Immature natural killer cell (primary cell): ENCODE data around the gene SMC1B. TPM values are rescaled to one million over a fixed set of nuclear protein-coding genes. Genes with fewer than 3 reads are reported as not detected.
A peak's percentile ranks its signal among the peaks of the same experiment; 100 is the strongest.

Source experiments
- DNase-seq, 3 donors: peaks; one replicate each; pipeline ENCODE4 v3.0.0; 2022; ENCODE audit warnings: mixed read lengths in 1 of 3
- H3K27ac Mint-ChIP-seq, 6 donors: one replicate each; pipeline ENCODE4 v1.8.0; 2020; ENCODE audit warnings: mixed read lengths in 6 of 6, mild to moderate bottlenecking in 5 of 6, inconsistent platforms in 4 of 6, moderate library complexity in 3 of 6
- H3K27me3 Mint-ChIP-seq, 3 donors: one replicate each; pipeline ENCODE4 v1.8.0; 2020 to 2021; ENCODE audit warnings: low read depth in 3 of 3, mild to moderate bottlenecking in 3 of 3, mixed read lengths in 3 of 3, moderate library complexity in 3 of 3, inconsistent platforms in 1 of 3
- H3K36me3 Mint-ChIP-seq, 3 donors: one replicate each; pipeline ENCODE4 v1.8.0; 2020; ENCODE audit warnings: mixed read lengths in 3 of 3, inconsistent platforms in 2 of 3, mild to moderate bottlenecking in 2 of 3
- H3K4me1 Mint-ChIP-seq, 2 donors: one replicate each; pipeline ENCODE4 v1.8.0; 2020; ENCODE audit warnings: inconsistent platforms in 2 of 2, mild to moderate bottlenecking in 2 of 2, mixed read lengths in 2 of 2, moderate library complexity in 1 of 2
- H3K4me3 Mint-ChIP-seq, 5 donors: one replicate each; pipeline ENCODE4 v1.8.0; 2020; ENCODE audit warnings: mild to moderate bottlenecking in 5 of 5, mixed read lengths in 5 of 5, inconsistent platforms in 3 of 5, moderate library complexity in 3 of 5
- H3K9me3 Mint-ChIP-seq, 6 donors: one replicate each; pipeline ENCODE4 v1.8.0; 2020; ENCODE audit warnings: mild to moderate bottlenecking in 6 of 6, mixed read lengths in 6 of 6, inconsistent platforms in 4 of 6, moderate library complexity in 3 of 6
- polyA plus RNA-seq, 3 donors: library from polyadenylated mRNA; unstranded; fragments of 300-500 nt; fragmentation: Illumina TruSeq; gene quantifications; one replicate each; pipeline ENCODE4 v1.2.3, GENCODE V29; 2021

SMC1B gene, protein sequence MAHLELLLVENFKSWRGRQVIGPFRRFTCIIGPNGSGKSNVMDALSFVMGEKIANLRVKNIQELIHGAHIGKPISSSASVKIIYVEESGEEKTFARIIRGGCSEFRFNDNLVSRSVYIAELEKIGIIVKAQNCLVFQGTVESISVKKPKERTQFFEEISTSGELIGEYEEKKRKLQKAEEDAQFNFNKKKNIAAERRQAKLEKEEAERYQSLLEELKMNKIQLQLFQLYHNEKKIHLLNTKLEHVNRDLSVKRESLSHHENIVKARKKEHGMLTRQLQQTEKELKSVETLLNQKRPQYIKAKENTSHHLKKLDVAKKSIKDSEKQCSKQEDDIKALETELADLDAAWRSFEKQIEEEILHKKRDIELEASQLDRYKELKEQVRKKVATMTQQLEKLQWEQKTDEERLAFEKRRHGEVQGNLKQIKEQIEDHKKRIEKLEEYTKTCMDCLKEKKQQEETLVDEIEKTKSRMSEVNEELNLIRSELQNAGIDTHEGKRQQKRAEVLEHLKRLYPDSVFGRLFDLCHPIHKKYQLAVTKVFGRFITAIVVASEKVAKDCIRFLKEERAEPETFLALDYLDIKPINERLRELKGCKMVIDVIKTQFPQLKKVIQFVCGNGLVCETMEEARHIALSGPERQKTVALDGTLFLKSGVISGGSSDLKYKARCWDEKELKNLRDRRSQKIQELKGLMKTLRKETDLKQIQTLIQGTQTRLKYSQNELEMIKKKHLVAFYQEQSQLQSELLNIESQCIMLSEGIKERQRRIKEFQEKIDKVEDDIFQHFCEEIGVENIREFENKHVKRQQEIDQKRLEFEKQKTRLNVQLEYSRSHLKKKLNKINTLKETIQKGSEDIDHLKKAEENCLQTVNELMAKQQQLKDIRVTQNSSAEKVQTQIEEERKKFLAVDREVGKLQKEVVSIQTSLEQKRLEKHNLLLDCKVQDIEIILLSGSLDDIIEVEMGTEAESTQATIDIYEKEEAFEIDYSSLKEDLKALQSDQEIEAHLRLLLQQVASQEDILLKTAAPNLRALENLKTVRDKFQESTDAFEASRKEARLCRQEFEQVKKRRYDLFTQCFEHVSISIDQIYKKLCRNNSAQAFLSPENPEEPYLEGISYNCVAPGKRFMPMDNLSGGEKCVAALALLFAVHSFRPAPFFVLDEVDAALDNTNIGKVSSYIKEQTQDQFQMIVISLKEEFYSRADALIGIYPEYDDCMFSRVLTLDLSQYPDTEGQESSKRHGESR
- polyA plus RNA-seq = under 1 TPM in 1 of 3 donors, not detected in 2; 0.21 TPM

DNA sequence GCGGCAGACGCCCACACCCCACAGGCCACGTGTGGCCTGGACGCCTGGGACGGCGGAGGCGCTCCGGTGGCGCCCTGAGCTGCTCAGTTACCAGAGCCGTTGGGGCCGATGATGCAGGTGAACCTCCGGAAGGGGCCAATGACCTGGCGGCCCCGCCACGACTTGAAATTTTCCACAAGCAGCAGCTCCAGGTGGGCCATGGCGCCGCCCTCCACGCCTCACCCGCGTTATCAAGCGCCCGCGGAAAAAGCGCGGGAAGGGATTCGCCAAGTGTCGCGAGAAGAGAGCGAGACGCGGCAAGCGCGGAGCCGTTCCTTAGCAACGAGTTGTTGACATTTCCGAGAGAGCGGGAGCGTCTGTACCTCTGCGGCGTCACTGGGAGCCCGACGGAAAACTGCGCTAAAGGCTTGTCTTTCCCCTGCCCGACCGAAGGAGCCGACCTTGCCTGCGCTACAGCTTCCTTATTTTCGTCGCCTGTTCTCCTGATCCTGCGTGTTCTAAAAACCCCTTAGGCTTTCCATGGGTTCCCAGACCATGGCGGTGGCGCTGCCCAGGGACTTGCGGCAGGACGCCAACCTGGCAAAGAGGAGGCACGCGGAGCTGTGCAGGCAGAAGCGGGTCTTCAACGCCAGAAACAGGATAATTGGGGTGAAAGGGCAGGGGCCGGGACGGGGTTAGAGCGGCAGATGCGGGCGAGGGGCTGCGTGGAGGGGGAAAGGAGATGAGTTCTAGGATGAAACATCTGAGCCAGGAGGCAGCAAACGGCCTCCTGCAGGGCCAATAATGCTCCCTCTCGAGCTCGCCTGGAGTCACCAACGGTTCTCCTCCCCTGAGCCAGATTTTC, at the start of gene SMC1B, which contains the start of gene RIBC2:
Gene SMC1B, minus strand, starts transcription at position 232 of the 844 bp plus-strand sequence. Its CDS starts 32 bp downstream, at position 200.
Gene RIBC2, plus strand, starts transcription at position 326 of the 844 bp plus-strand sequence. Its CDS starts 194 bp downstream, at position 520.
- Mint-ChIP-seq H3K36me3 (no peaks in the 10 kb centered on the region), H3K9me3 (no peaks in the 10 kb centered on the region), H3K27ac (peak within 1 kb of the TSS in 5 of 6 donors; percentile 57 to 90 (median 80)), H3K4me3 (peak within 1 kb of the TSS; percentile 67 to 86 (median 78)), H3K4me1 (peaks cover 11 to 20% of the 10 kb centered on the region in 2 donors), H3K27me3 (peaks cover 0 to 5% (median 3%) of the 10 kb centered on the region in 3 donors)
- peak; percentile 63 to 80 (median 63) for DNase-seq

DNA sequence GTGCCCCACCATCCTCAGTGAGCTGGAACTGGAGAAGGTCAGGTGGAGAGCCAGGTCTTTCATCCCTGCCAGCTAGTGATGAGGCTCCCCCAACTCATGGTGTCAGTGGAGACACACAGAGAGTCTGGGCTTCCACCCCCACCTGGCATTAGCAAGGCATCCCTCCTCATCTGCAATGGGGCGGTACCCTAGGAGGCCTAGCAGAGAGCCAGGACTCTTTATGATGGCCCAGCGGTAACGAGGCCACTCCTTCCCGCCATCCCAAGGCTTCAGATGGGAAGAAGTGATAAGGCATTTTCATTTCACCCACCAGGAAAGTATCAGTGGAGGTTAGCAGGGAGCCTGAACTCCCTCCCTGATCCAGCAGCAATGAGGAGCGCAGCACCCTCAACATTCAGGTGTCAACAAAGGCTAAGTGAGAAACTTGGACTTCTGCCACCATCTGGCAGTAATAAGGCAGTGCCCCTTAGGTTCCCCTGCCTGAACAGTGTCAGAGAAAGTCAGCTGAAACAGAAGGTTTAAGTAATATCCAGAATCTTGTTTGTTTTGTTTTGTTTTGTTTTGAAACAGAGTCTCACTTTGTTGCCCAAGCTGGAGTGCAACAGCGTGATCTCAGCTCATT, 48.7 kb upstream of the SMC1B start:
- H3K4me3 Mint-ChIP-seq = no peak overlapping the region
- peaks cover 1 to 5% (median 3%) of the 10 kb centered on the region in 3 donors for H3K27me3 Mint-ChIP-seq
- H3K27ac Mint-ChIP-seq = no peak overlapping the region
- no peak for DNase-seq
- H3K36me3 Mint-ChIP-seq = no peaks in the 10 kb centered on the region
- no peaks in the 10 kb centered on the region for H3K9me3 Mint-ChIP-seq
- H3K4me1 Mint-ChIP-seq = no peaks in the 10 kb centered on the region

- H3K4me1 Mint-ChIP-seq = no peaks in the 10 kb centered on the region
- no peaks in the 10 kb centered on the region for H3K36me3 Mint-ChIP-seq
- no peak overlapping the region for H3K27ac Mint-ChIP-seq
- peaks cover 1 to 5% (median 4%) of the 10 kb centered on the region in 3 donors for H3K27me3 Mint-ChIP-seq
- no peak overlapping the region for H3K4me3 Mint-ChIP-seq
- DNase-seq = no peak
- H3K9me3 Mint-ChIP-seq = no peaks in the 10 kb centered on the region
Measured at GRCh38 chr22:45460288-45461109, 47.1 kb upstream of the SMC1B start.

GRCh38 chr22:45459235-45459634, 45.8 kb upstream of the SMC1B start:
- no peaks in the 10 kb centered on the region for H3K9me3 Mint-ChIP-seq
- H3K4me3 Mint-ChIP-seq = no peak overlapping the region
- H3K27ac Mint-ChIP-seq = no peak overlapping the region
- H3K27me3 Mint-ChIP-seq = peaks cover 1 to 5% (median 2%) of the 10 kb centered on the region in 3 donors
- no peaks in the 10 kb centered on the region for H3K36me3 Mint-ChIP-seq
- no peak for DNase-seq
- no peaks in the 10 kb centered on the region for H3K4me1 Mint-ChIP-seq

- Mint-ChIP-seq H3K36me3 (no peaks in the 10 kb centered on the region), H3K27me3 (peaks cover 1 to 5% (median 2%) of the 10 kb centered on the region in 3 donors)
- no peak for DNase-seq
Measured at GRCh38 chr22:45458532-45458931, 45.1 kb upstream of the SMC1B start.

GRCh38 chr22:45456811-45457210, 43.4 kb upstream of the SMC1B start:
- Mint-ChIP-seq H3K36me3 (no peaks in the 10 kb centered on the region), H3K9me3 (no peaks in the 10 kb centered on the region), H3K27ac (no peak overlapping the region), H3K27me3 (peaks cover 3 to 4% (median 3%) of the 10 kb centered on the region in 3 donors), H3K4me1 (no peaks in the 10 kb centered on the region), H3K4me3 (no peak overlapping the region)
- no peak for DNase-seq

More at GRCh38 chr22:45458532-45458931, 45.1 kb upstream of the SMC1B start:
- H3K27ac Mint-ChIP-seq = no peak overlapping the region
- H3K9me3 Mint-ChIP-seq = no peaks in the 10 kb centered on the region
- H3K4me1 Mint-ChIP-seq = no peaks in the 10 kb centered on the region
- H3K4me3 Mint-ChIP-seq = no peak overlapping the region

GRCh38 chr22:45455621-45456020, 42.2 kb upstream of the SMC1B start:
- H3K36me3 Mint-ChIP-seq = no peaks in the 10 kb centered on the region
- H3K27me3 Mint-ChIP-seq = peaks cover 2 to 4% (median 4%) of the 10 kb centered on the region in 3 donors
- no peak overlapping the region for H3K27ac Mint-ChIP-seq
- no peak overlapping the region for H3K4me3 Mint-ChIP-seq
- DNase-seq = no peak
- H3K4me1 Mint-ChIP-seq = no peaks in the 10 kb centered on the region
- no peaks in the 10 kb centered on the region for H3K9me3 Mint-ChIP-seq

- no peak for DNase-seq
- no peak overlapping the region for H3K4me3 Mint-ChIP-seq
- no peak overlapping the region for H3K27ac Mint-ChIP-seq
- no peaks in the 10 kb centered on the region for H3K4me1 Mint-ChIP-seq
- no peaks in the 10 kb centered on the region for H3K36me3 Mint-ChIP-seq
- no peaks in the 10 kb centered on the region for H3K9me3 Mint-ChIP-seq
- peaks cover 2 to 4% (median 4%) of the 10 kb centered on the region in 3 donors for H3K27me3 Mint-ChIP-seq
Measured at GRCh38 chr22:45455212-45455611, 41.8 kb upstream of the SMC1B start.

DNA sequence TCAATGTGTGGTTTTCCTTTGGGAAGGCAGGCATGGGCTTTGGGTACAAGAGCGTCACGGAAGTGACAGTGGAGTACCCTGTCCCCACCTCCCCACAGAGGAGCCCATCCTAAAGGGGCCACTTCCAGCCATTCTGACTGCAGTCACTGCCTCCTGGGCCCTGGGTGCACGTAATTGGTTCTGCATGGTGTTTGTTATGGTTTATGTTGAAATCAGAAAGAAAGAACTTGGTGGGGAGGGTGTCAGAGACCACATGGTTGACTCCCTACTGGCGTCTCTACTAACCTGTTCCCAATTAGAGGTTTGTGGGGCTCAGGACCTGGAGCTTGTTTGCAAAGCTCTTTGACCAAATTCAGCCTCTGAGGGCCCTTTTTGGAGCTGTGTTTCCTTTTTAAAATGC, 40.9 kb upstream of the SMC1B start:
- DNase-seq = no peak
- H3K9me3 Mint-ChIP-seq = no peaks in the 10 kb centered on the region
- no peak overlapping the region for H3K4me3 Mint-ChIP-seq
- no peaks in the 10 kb centered on the region for H3K4me1 Mint-ChIP-seq
- no peak overlapping the region for H3K27ac Mint-ChIP-seq
- no peaks in the 10 kb centered on the region for H3K36me3 Mint-ChIP-seq
- H3K27me3 Mint-ChIP-seq = peaks cover 2 to 4% (median 4%) of the 10 kb centered on the region in 3 donors

GRCh38 chr22:45453764-45454163, 40.4 kb upstream of the SMC1B start:
- no peak overlapping the region for H3K27ac Mint-ChIP-seq
- H3K4me3 Mint-ChIP-seq = no peak overlapping the region
- no peaks in the 10 kb centered on the region for H3K9me3 Mint-ChIP-seq
- peaks cover 2 to 4% (median 2%) of the 10 kb centered on the region in 3 donors for H3K27me3 Mint-ChIP-seq
- no peaks in the 10 kb centered on the region for H3K4me1 Mint-ChIP-seq
- DNase-seq = no peak
- H3K36me3 Mint-ChIP-seq = no peaks in the 10 kb centered on the region

DNA sequence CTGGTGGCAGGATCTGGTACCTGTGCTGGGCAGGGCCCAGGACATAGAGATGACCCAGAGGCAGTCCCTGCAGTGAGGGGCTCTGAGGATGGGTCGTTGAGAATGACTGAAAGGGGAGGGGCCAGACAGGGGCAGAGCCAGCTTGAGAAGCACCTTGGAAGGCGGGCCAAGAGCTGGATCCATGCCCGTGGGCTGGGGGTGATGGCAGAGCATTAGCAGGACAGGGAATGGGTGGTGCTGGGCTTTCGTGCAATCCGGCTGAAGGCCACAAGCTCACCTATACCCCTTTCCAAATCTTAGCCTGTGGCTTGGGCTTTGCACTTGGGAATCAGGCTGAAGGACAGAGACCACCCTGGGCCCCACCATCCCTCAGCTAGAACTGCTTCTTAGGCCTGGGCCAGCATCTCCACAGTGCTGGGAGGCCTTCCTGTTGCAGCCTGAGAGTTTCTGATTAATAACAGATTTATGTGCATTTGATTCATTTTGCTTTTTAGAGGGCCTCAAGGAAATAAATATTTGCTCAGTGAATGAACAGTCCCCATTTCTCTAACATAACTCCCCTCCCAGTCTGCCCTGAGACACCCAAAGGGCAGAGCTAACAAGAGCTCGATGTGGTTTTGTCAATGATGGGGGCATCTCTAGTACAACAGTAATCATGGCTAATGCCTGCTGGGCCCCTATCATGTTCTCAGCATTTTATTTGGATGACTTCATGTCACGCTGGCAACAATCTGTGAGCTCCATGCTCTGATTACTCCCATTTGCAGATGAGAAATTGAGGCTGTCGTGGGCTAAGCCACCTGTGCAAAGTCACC, 39.4 kb upstream of the SMC1B start:
- Mint-ChIP-seq H3K4me1 (no peaks in the 10 kb centered on the region), H3K4me3 (no peak overlapping the region), H3K36me3 (no peaks in the 10 kb centered on the region), H3K9me3 (no peaks in the 10 kb centered on the region), H3K27ac (no peak overlapping the region), H3K27me3 (peaks cover 2 to 4% (median 2%) of the 10 kb centered on the region in 3 donors)
- DNase-seq = no peak
